ENCODE data around the gene NSDHL.
"Not testable (repeated sequence)": the region's sequence is repeated elsewhere in the genome, so short reads cannot be mapped to it uniquely, and the experiment has no call there.

NSDHL gene

DNA sequence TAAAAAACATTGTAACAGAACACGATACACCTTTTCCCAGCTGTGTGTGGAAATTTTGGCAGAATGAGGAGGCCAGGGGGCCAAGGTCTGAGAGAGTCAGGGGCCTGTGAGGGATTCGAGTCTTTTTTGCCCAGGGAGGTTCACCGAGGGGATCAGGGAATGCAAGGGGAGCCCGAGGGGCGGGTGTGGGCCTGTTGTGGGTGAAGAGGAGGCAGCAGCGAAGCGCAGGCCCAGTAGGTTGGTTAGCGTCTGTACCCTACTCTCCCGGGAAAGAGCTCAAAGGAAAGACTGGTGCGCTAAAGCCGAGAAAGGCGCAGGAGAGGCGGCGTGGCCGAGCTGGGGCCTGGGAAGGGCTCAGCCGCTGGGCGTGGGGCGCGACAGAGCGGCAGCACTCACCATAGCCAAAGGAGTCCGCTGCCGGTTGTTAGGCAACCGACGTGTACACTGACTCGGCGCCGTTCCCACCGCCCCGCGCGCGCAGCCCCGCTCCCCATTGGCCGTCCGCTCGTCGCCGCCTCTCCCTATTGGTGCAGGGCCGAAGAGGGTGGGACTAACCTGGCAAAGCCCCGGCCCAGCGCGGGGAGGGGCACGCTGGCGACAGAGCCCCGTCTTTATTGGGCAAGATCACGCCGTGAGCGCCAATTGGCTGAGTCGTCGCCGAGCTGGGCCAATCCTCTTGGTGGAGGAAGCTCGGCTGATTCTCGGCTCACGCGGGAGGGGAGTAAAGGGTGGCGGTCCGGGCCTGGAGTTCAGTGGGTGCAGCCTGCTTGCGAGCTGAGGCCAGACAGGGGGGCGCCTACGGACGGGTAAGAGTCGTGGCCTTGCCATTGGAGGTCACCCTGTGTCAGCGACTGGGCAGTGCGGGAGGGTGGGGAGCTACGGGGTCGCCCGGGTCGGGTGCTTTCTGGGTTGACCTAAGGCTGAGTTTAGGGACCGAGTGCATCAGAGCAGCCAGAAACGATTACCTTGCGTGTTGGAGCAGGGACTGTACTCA is at the start of gene NSDHL, which contains the start of gene CETN2:
Gene NSDHL, plus strand, starts transcription at position 752 of the 994 bp plus-strand sequence. CDS start 15,262 bp downstream, outside the sequence.
Gene CETN2, minus strand, starts transcription at position 446 of the 994 bp plus-strand sequence. Its CDS starts 47 bp downstream, at position 399.
- peak; percentile 89 to 92 for DNase-seq

GRCh38 chrX:152787062-152787461 is 43.8 kb upstream of the NSDHL start:
- not testable (repeated sequence) for DNase-seq

GRCh38 chrX:152798945-152799344 is 31.9 kb upstream of the NSDHL start:
- no peak for DNase-seq

DNA sequence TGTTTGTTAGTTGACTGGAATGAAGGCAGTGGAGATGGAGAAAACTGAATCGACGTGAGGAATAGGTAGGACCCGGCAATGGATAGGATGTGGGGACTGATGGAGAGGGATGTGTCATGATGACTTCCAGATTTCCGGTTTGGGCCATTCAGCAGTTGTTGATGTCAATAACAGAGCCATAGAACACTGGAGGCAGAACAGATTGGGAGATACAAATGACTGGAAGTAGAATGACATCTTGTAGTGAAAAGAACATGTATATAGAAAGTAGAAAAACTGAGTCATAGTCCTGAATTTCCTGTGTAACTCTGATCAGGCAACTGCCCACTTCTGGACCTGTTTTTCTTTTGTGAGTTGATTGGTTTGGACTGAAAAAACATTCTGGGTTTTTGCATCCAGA is 24.8 kb upstream of the NSDHL start:
- DNase-seq: no peak

DNA sequence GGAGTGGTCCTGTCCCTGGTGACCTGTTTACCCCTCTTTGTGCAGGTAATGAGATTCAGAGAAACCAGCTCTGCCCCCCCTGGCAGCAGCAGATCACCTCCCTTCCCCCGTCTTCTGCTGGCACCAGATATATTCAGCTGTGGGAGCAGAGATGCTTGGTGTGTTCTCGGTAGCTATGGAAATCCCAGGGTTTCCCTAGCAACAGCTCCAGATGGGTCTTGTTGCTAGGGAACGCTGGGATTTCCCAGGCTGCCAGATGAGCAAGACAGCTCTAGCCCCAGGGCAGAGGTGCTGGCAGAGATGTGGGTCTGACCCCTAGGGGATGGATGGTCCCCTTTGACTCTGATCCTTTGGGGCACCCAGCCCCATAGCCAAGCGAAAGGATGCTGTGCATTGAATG is 20.5 kb upstream of the NSDHL start:
- no peak for DNase-seq

GRCh38 chrX:152813206-152813605 is 17.7 kb upstream of the NSDHL start:
- DNase-seq: no peak

DNA sequence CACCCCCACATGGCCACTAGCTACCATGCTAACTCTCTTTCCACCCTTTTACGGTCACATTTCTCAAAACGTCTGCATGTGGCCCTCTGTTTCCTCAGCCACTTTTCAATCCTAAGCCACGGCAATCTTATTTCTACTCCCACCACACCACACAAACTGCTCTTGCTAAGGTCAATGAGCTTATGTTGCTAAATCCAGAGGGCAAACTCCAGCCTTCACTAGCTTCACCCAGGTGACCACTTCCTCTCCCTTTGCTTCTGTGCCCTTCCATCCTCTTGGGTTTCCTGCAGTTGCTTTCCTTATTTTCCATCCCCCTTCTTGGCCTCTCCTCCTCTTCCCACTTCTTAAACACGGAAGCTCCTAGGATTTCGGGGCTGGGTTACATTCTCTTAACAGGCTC is 16.8 kb upstream of the NSDHL start:
- DNase-seq: no peak

DNA sequence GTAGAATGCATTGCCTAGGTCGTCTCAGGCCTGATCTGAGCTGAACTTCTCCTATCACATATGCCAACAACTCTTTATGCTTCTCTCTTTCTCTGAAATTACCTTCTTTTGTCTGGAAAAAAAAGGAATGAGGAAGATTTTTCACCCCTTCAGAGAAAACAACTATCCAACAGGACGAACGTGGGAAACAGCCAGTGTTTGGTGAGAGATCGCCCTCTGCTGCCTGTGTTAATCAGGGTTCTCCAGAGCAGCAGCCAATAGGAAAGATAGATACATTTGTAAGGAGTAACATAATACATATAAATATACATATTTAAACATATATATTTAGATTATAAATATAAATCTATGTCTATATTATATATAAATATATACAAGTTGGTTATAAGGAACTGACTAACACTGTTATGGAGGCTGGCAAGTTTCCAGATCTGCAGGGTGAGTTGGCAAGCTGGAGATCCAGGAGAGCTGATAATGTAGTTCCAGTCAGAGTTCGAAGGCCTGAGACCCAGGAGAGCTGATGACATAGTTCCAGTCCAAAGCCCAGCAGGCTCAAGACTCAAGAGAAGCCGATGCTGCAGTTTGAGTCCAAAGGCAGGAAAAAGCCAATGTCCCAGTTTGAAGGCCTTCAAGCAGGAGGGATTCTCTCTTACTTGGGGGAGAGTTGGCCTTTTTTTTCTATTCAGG is 13.6 kb upstream of the NSDHL start:
- no peak for DNase-seq

GRCh38 chrX:152818356-152818755 is 12.5 kb upstream of the NSDHL start:
- no peak for DNase-seq

DNA sequence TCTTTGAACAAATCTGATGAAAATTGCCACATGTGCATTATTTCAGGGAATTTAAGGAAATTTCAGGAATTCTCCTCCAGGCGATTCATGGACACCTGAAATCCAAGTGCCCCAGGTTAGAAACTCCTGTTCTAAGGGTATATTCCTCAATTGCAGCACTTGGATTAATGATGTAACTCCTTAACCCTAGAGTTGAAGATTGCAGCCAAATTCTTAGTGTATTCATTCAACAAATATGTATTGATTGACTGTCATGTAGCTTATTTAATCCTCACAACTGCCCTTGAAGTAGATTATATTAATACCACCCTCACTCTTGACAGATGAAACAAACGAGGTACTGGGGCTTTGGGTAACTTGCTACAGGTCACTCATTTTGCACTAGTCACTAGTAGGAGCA is 11.6 kb upstream of the NSDHL start:
- DNase-seq: no peak

GRCh38 chrX:152819732-152820131 is 11.1 kb upstream of the NSDHL start:
- DNase-seq: no peak

- DNase-seq: no peak
Measured at GRCh38 chrX:152821145-152821765, 9.6 kb upstream of the NSDHL start.

DNA sequence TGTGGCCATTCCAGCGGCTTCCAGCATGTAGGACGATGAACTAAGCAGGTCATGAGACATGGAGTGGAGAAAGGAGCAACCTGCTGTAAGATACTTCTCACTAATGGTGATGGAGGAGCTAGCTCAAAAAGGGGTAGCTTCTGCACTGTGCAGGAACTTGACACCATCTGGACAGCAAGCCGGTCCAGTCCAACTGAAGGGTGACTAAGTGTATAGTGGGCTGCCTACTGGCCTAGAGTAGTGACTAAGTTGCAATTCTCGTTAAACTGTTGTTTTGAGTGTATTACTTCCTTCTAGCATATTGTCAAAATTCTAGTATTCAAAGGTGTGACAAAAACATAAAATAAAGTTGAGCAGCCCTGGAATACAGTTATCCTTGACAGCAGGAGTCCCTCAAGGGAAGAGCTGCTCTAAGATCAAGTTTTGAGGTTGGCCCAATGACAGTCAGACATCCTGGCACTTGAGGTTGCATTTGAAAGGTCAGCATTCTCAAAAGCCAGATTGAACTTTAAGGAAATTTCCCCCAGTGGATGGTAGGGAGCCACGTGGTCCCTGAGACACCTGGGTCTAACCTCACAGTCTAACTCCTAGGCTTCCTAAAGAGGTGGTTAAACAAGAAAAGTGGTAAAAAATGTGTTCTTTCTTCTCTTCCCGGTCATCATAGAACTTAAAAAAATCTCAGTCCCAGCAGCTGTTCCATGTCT is 8.3 kb upstream of the NSDHL start:
- no peak for DNase-seq

DNA sequence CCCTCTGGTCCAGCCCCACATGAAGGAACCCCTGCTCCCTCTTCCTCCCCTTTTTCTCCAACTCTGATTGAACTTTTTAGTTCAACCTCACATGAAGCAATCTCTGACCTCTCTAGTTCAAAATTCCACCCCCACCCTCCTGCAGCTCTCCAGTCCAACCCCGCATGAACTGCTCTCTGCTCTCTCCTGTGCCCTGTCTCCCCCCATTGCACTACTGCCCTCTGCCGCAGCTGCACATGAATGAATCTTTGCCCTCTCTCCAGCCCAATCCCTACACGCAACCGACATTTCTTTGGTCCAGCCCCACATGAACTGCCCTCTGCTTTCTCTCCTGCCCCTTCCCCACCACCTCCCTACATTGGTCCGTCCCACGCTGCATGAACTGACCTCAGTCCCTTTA is 7.2 kb upstream of the NSDHL start:
- DNase-seq: no peak

DNA sequence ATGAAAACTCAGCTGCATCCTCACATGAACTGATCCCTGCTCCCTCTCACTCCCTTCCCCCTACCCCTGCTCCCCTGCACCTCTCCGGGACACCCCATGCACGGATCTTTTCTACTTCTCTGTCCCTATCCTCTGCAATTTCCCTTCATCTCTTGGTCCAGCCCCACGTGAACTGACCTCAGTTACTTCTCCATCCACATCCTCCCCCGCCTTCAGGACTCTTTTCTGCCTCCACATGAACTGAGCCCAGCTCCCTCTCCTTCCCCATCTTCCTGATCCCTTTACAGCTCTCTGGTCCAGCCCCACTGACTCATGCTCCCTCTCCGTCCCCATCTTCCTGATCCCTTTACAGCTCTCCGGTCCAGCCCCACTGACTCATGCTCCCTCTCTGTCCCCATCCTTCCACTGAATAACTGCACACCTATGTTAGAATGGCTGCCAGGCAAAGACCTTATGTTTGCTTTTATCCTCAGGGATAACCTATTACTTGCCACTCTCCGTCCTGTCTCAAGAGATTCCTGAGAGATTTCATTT is 6.0 kb upstream of the NSDHL start:
- DNase-seq: no peak

- DNase-seq: no peak
Measured at GRCh38 chrX:152831391-152831790, 528 bp downstream of the NSDHL start.

GRCh38 chrX:152832520-152832919 is 1.7 kb downstream of the NSDHL start:
- DNase-seq: no peak

DNA sequence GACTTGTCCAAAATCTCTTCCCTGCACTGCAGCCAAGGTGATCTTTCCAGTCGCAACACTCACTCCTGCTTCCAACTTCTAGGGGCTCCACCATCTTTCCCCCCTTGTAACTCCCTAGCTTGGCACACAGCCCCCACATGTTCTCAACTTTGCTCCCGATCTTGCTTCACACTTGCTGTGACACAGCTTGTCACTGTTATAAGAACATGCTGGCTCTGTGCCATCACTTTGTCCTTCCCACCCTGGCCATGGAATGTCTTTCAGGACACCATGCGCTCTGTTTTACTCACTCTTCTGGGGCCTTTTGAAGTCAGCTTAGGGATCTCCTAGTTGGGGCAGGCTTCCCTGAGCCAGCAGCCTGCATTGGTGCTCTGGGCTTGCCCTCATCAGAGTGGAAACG is 2.5 kb downstream of the NSDHL start:
- DNase-seq: no peak

GRCh38 chrX:152835470-152835869 is 4.6 kb downstream of the NSDHL start:
- not testable (repeated sequence) for DNase-seq

GRCh38 chrX:152842772-152843338 is 12.0 kb downstream of the NSDHL start:
- no peak for DNase-seq

DNA sequence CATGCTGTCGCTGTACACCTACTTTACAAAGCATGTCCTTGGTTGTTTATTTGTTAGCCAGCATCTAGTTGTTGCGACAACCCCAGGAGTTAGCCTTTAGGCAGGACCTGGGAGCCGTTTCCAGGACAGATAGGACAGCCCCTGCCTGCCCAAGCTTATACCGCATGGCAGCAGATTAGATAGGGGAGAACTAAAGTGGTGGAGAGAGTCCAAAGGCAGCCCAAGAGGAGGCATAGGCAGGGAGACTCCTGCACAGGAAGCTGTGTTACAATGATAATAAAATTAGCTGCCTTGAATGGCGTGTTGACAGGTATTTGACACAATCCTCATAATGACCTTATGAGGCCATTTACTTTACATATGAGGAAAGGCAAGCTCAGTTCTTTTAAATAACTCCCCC is 13.0 kb downstream of the NSDHL start:
- no peak for DNase-seq

DNA sequence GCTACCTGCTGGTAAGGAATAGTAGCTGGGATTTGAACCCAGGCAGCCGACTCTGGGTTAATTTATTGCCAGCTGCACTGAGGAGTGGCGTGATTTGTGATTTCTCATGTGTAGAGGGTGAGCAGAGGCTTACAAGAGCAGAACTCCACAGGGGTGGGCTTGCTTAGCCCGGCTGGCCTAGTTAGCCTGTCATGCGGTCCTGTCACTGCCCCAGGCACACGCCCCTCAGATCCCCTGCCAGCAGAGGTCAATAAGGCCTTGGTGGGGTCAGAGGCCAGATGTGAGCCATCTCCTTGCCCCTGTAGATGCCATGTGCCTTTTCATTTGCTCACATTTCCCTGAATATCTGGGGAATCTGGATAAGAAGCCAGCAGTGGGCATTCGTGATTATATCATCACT is 13.4 kb downstream of the NSDHL start:
- no peak for DNase-seq

Data from activated CD4-positive, alpha-beta T cell treated with anti-CD3 and anti-CD28 coated beads, Interleukin-2, amount 50 U/mL, for 4 hours (primary cell).